NCI-H2171 treated with DMSO at 0.1 percent for 48 hours (cell line): ENCODE measurements around the gene KAZN.
"Not testable (repeated sequence)": the region's sequence is repeated elsewhere in the genome, so short reads cannot be mapped to it uniquely, and the experiment has no call there.

ENCODE experiments used
- DNase-seq: peaks from one replicate; lab custom pipeline; 2025; lab: John Stamatoyannopoulos, UW

The KAZN gene

GRCh38 chr1:14598498-14599182, at the start of gene KAZN:
Gene KAZN (plus strand): TSS chr1:14598685.
- DNase-seq: peak; percentile 44

GRCh38 chr1:14549897-14550620, 48.4 kb upstream of the KAZN start:
- no peak for DNase-seq

- DNase-seq: no peak
Measured at GRCh38 chr1:14551386-14551785, 47.1 kb upstream of the KAZN start.

GRCh38 chr1:14552246-14552965, 46.1 kb upstream of the KAZN start:
- DNase-seq: no peak

GRCh38 chr1:14553711-14554110, 44.8 kb upstream of the KAZN start:
- no peak for DNase-seq

GRCh38 chr1:14555091-14555490, 43.4 kb upstream of the KAZN start:
- no peak for DNase-seq

- no peak for DNase-seq
Measured at GRCh38 chr1:14561014-14561693, 37.3 kb upstream of the KAZN start.

- no peak for DNase-seq
Measured at GRCh38 chr1:14565090-14565489, 33.4 kb upstream of the KAZN start.

GRCh38 chr1:14567056-14567455, 31.4 kb upstream of the KAZN start:
- DNase-seq: peak; percentile 24

- DNase-seq: no peak
Measured at GRCh38 chr1:14567903-14568302, 30.6 kb upstream of the KAZN start.

- DNase-seq: no peak
Measured at GRCh38 chr1:14568716-14569355, 29.6 kb upstream of the KAZN start.

- no peak for DNase-seq
Measured at GRCh38 chr1:14570514-14570913, 28.0 kb upstream of the KAZN start.

- no peak for DNase-seq
Measured at GRCh38 chr1:14571810-14572767, 26.4 kb upstream of the KAZN start.

GRCh38 chr1:14572861-14573260, 25.6 kb upstream of the KAZN start:
- no peak for DNase-seq

- DNase-seq: no peak
Measured at GRCh38 chr1:14576155-14576554, 22.3 kb upstream of the KAZN start.

GRCh38 chr1:14577261-14577660, 21.2 kb upstream of the KAZN start:
- DNase-seq: no peak

- DNase-seq: no peak
Measured at GRCh38 chr1:14578156-14578555, 20.3 kb upstream of the KAZN start.

- DNase-seq: not testable (repeated sequence)
Measured at GRCh38 chr1:14580295-14580694, 18.2 kb upstream of the KAZN start.

GRCh38 chr1:14580986-14581385, 17.5 kb upstream of the KAZN start:
- DNase-seq: no peak

- no peak for DNase-seq
Measured at GRCh38 chr1:14583788-14584187, 14.7 kb upstream of the KAZN start.

GRCh38 chr1:14585728-14586127, 12.8 kb upstream of the KAZN start:
- DNase-seq: no peak
